HepG2 (cell line): Measurements from ENCODE around the gene HS3ST3A1. TPM values are rescaled to one million over a fixed set of nuclear protein-coding genes. Genes with fewer than 3 reads are reported as not detected.

Experiments
- ATAC-seq: fragments of 200-7000 bp; cut with Tn5 transposase; 3 replicates; pipeline ENCODE4 v1.9.1; 2020; ENCODE audit warnings: mild to moderate bottlenecking, moderate library complexity
- BruUV-seq: library from RNA; stranded (reverse); fragments of 400-500 nt; replicated peaks from 2 replicates; lab custom pipeline; 2021; lab: Mats Ljungman, UMichigan
- CTCF ChIA-PET: fragments of 300-600 bp; formaldehyde crosslinking; extraction: SDS; loops from one replicate; lab custom pipeline; 2021; ENCODE audit warnings: low total read pairs, inconsistent platforms, low intra/inter-chr PET ratio; lab: Yijun Ruan, JAX
- POLR2A ChIA-PET: fragments of 350-600 bp; sonication (Branson Sonifier 250); formaldehyde crosslinking; loops from one replicate; lab custom pipeline; 2020; ENCODE audit warnings: antibody characterized with exemption, inconsistent platforms; lab: Yijun Ruan, JAX
- DNase-seq: peaks from one replicate; pipeline ENCODE4 v3.0.0-alpha.2; 2015; ENCODE audit warnings: low spot score
- FAIRE-seq: peaks from 3 replicates; lab custom pipeline; 2011; peaks lifted over from hg19 to GRCh38; lab: Jason Lieb, UNC
- H2AFZ ChIP-seq: one replicate; pipeline ENCODE4 v1.6.1; 2011; ENCODE audit warnings: low read length, inconsistent platforms
- H3K27ac ChIP-seq: fragments of 300-600 bp; 3 replicates; pipeline ENCODE4 v1.8.0; 2011; ENCODE audit warnings: mixed run types, mild to moderate bottlenecking, mixed read lengths, low read length, inconsistent platforms; ENCODE audit not compliant: insufficient read depth; ENCODE audit errors: extremely low read length
- H3K27me3 ChIP-seq, 2 experiments: fragments of 200-600 bp in 1 of 2; 2 replicates in 1 of 2; 3 replicates in 1 of 2; pipeline versions ENCODE4 v1.6.0 to v1.8.0; 2011; ENCODE audit warnings: low read length in 2 of 2, mild to moderate bottlenecking in 2 of 2, moderate library complexity in 2 of 2, inconsistent platforms in 1 of 2; ENCODE audit not compliant: insufficient read depth in 2 of 2, control insufficient read depth in 1 of 2
- H3K36me3 ChIP-seq, 2 experiments: fragments of 200-600 bp in 1 of 2; replicated peaks in 1 of 2; 2 replicates in 1 of 2; 3 replicates in 1 of 2; pipeline versions ENCODE4 v1.5.1 to v1.8.0; 2011; ENCODE audit warnings: low read length in 2 of 2, inconsistent platforms in 1 of 2; ENCODE audit not compliant: insufficient read depth in 2 of 2, control insufficient read depth in 1 of 2
- H3K4me1 ChIP-seq: 2 replicates; pipeline ENCODE4 v1.5.1; 2012; ENCODE audit warnings: low read length, inconsistent platforms; ENCODE audit not compliant: insufficient read depth
- H3K4me2 ChIP-seq: 2 replicates; pipeline ENCODE4 v1.6.0; 2011; ENCODE audit warnings: low read depth, low read length, inconsistent platforms
- H3K4me3 ChIP-seq, 3 experiments: fragments of 200-600 bp in 1 of 3; sonication (generic), shearing (Covaris generic) in 1 of 3; replicated peaks in 1 of 3; 2 replicates each; pipeline ENCODE4 v1.5.1; 2011 to 2016; ENCODE audit warnings: low read length in 3 of 3, inconsistent platforms in 2 of 3, low read depth in 2 of 3, mild to moderate bottlenecking in 2 of 3, control low read depth in 1 of 3, mixed read lengths in 1 of 3; ENCODE audit not compliant: insufficient read depth in 1 of 3
- H3K79me2 ChIP-seq: one replicate; pipeline ENCODE4 v1.6.1; 2011; ENCODE audit warnings: low read length, inconsistent platforms; ENCODE audit not compliant: insufficient read depth
- H3K9ac ChIP-seq: 2 replicates; pipeline ENCODE4 v1.6.0; 2011; ENCODE audit warnings: mild to moderate bottlenecking, low read depth, low read length, inconsistent platforms; ENCODE audit not compliant: insufficient read depth
- H3K9me3 ChIP-seq: 2 replicates; pipeline ENCODE4 v1.5.1; 2012; ENCODE audit warnings: mild to moderate bottlenecking, low read length
- H4K20me1 ChIP-seq: 2 replicates; pipeline ENCODE4 v1.6.0; 2011; ENCODE audit warnings: inconsistent platforms, mild to moderate bottlenecking, low read length, moderate library complexity; ENCODE audit not compliant: insufficient read depth
- GATAD1 ChIP-seq: IDR thresholded peaks from 2 replicates; pipeline ENCODE4 v1.6.1; 2016; ENCODE audit warnings: missing genetic modification reagents, missing compliant biosample characterization
- HNRNPK ChIP-seq: fragments of 200-400 bp; formaldehyde crosslinking; IDR thresholded peaks from 2 replicates; pipeline ENCODE4 v1.6.1; 2018; ENCODE audit warnings: low read length, low read depth, moderate library complexity, mild to moderate bottlenecking; ENCODE audit not compliant: poor library complexity, severe bottlenecking
- KDM2A ChIP-seq: sonication (generic); formaldehyde crosslinking; IDR thresholded peaks from 2 replicates; pipeline ENCODE4 v1.4.0; 2020; ENCODE audit warnings: low read depth, missing genetic modification reagents, borderline replicate concordance
- MLX ChIP-seq: IDR thresholded peaks from 2 replicates; pipeline ENCODE4 v1.6.1; 2016
- PCBP2 ChIP-seq: fragments of 200-400 bp; formaldehyde crosslinking; optimal IDR thresholded peaks from 2 replicates; pipeline ENCODE3; 2018; ENCODE audit warnings: low read length, low read depth; ENCODE audit not compliant: poor library complexity, severe bottlenecking
- POGZ ChIP-seq: sonication (generic); formaldehyde crosslinking; IDR thresholded peaks from 2 replicates; pipeline ENCODE4 v1.4.0; 2020; ENCODE audit warnings: mild to moderate bottlenecking, missing genetic modification reagents
- SMYD3 ChIP-seq: sonication (generic); formaldehyde crosslinking; IDR thresholded peaks from 2 replicates; pipeline ENCODE4 v1.8.1; 2023; ENCODE audit warnings: mild to moderate bottlenecking, missing genetic modification reagents
- SOX13 ChIP-seq, 3 experiments: fragments of 450-650 bp in 1 of 3; sonication (generic) in 1 of 3; formaldehyde crosslinking in 1 of 3; IDR thresholded peaks in 2 of 3; conservative IDR thresholded peaks in 1 of 3; 2 replicates each; pipeline versions ENCODE4 v1.5.0 to v1.6.1; 2016 to 2020; ENCODE audit warnings: antibody characterized with exemption in 1 of 3, mild to moderate bottlenecking in 1 of 3, missing compliant biosample characterization in 1 of 3, missing genetic modification reagents in 1 of 3, moderate library complexity in 1 of 3
- SOX6 ChIP-seq, 2 experiments: fragments of 450-650 bp in 1 of 2; sonication (generic) in 1 of 2; formaldehyde crosslinking in 1 of 2; IDR thresholded peaks; 2 replicates each; pipeline versions ENCODE4 v1.4.0 to v1.6.1; 2017 to 2020; ENCODE audit warnings: antibody characterized with exemption in 1 of 2, mild to moderate bottlenecking in 1 of 2, missing genetic modification reagents in 1 of 2
- TBL1XR1 ChIP-seq: fragments of 150-350 bp; IDR thresholded peaks from 2 replicates; pipeline ENCODE4 v1.6.1; 2014; ENCODE audit warnings: borderline replicate concordance, low read length; ENCODE audit not compliant: partially characterized antibody
- THYN1 ChIP-seq: sonication (generic); formaldehyde crosslinking; IDR thresholded peaks from 2 replicates; pipeline ENCODE4 v1.8.1; 2023; ENCODE audit warnings: low read depth, mild to moderate bottlenecking, moderate library complexity, missing genetic modification reagents, borderline replicate concordance
- ZFYVE20 ChIP-seq: sonication (generic); formaldehyde crosslinking; IDR thresholded peaks from 2 replicates; pipeline ENCODE4 v1.8.0; 2023; ENCODE audit warnings: low read depth, mild to moderate bottlenecking, moderate library complexity, missing genetic modification reagents, borderline replicate concordance
- ZNF10 ChIP-seq: sonication (generic); formaldehyde crosslinking; IDR thresholded peaks from 2 replicates; pipeline ENCODE4 v1.4.0; 2020; ENCODE audit warnings: mild to moderate bottlenecking, low read depth, missing genetic modification reagents, borderline replicate concordance
- ZNF317 ChIP-seq: sonication (generic); formaldehyde crosslinking; IDR thresholded peaks from 2 replicates; pipeline ENCODE4 v1.5.0; 2020; ENCODE audit warnings: mild to moderate bottlenecking, missing genetic modification reagents
- ZNF546 ChIP-seq: sonication (generic); formaldehyde crosslinking; conservative IDR thresholded peaks from 2 replicates; pipeline ENCODE4 v1.8.1; 2023; ENCODE audit warnings: mild to moderate bottlenecking, missing genetic modification reagents
- WGBS: methylation state at CpG from one replicate; pipeline ENCODE4 v1.1.6; 2017; ENCODE audit warnings: low lambda C conversion rate; 5-methylcytosine and 5-hydroxymethylcytosine counted together
- in situ Hi-C: cut with HindIII; loops from 2 replicates; pipeline ENCODE4 v1.10.0; 2017; ENCODE audit warnings: low pct_unique_long_range_greater_than_20kb; ENCODE audit not compliant: extremely low pct_ligation_motif_present
- intact Hi-C: fragments of 100-400 bp; cut with micrococcal nuclease; formaldehyde crosslinking; loops from one replicate; pipeline ENCODE4 v1.10.0; 2022; ENCODE audit not compliant: unreplicated experiment
- polyA plus RNA-seq, 8 experiments: library from polyadenylated mRNA; depleted of rRNA in 3 of 8; stranded (reverse) in 7 of 8; unstranded in 1 of 8; fragments of >200 nt; fragmentation: Illumina TruSeq in 4 of 8; extraction: Trizol in 4 of 8; gene quantifications; 2 replicates each; pipeline versions ENCODE4 v1.2.1 to v1.2.3, GENCODE V29; 2011 to 2016; ENCODE audit warnings: low read depth in 4 of 8, missing spikeins in 1 of 8, mixed read lengths in 1 of 8; ENCODE audit not compliant: insufficient read depth in 1 of 8
- total RNA-seq, 5 experiments: library from RNA; depleted of rRNA; stranded (reverse); fragments of >200 nt; fragmentation: Illumina TruSeq; extraction: Trizol; gene quantifications; 2 replicates each; pipeline ENCODE4 v1.2.3, GENCODE V29; 2016; ENCODE audit warnings: low read depth in 1 of 5

HS3ST3A1 gene
- total and polyA plus RNA-seq, 2 of the 13 experiments (the other 11 are each of a cell fraction or from before 2014, with no cell fraction given), result 1.3 to 3.5 TPM

- TF ChIP-seq ZFYVE20 (CRISPR knock-in tag) (no peak), ZNF10 (CRISPR knock-in tag) (no peak), GATAD1 (CRISPR knock-in tag) (no peak), HNRNPK (no peak)
- TF ChIP-seq, all 625 proteins: peak for 0
These were observed 99.5 kb downstream of the HS3ST3A1 start (continued) for GRCh38 chr17:13502263-13502662.

GRCh38 chr17:13500947-13501346, 100.8 kb downstream of the HS3ST3A1 start:
- ChIA-PET POLR2A (no interaction called here), CTCF (no interaction called here)
- no peaks in the 10 kb centered on the region for H3K36me3 ChIP-seq
- FAIRE-seq (no peak), DNase-seq (no peak)
- H3K27me3 ChIP-seq, result peaks cover 0 to 7% of the 10 kb centered on the region in 2 experiments; a peak in 1 of 5 replicates
- H3K4me3 ChIP-seq, result no peak overlapping the region
- intact Hi-C loops, result no loop called here
- no peak overlapping the region for H2AFZ ChIP-seq
- no TSS peak for BruUV-seq
- H4K20me1 ChIP-seq, result no peaks in the 10 kb centered on the region
- H3K79me2 ChIP-seq, result no peaks in the 10 kb centered on the region
- in situ Hi-C loops, result no loop called here
- no peaks in the 10 kb centered on the region for H3K9me3 ChIP-seq
- 0 out of 2 replicates have a peak, but pooled peaks cover 14% of the 10 kb centered on the region for H3K4me1 ChIP-seq
- no peak overlapping the region for H3K4me2 ChIP-seq
- TF ChIP-seq POGZ (CRISPR knock-in tag), result peak; percentile 27; the same call in 1 of the 2 replicates
- TF ChIP-seq ZNF317, result peak; percentile 96
- TF ChIP-seq PCBP2, result no peak
- no peak for TF ChIP-seq KDM2A (CRISPR knock-in tag)
- TF ChIP-seq SOX13 (IDR thresholded peaks at IDR 0.05), result no peak
- TF ChIP-seq SOX13 (CRISPR knock-in tag; conservative IDR thresholded peaks at IDR 0.05 in 1 of 2, IDR thresholded peaks at IDR 0.05 in 1 of 2), result 0 out of 4 replicates have a peak, but pooled peaks of 1 of the 2 experiments have one; percentile 24
- TF ChIP-seq SOX6 (IDR thresholded peaks at IDR 0.05), result no peak
- peak; percentile 31; the same call in 1 of the 2 replicates for TF ChIP-seq SOX6 (CRISPR knock-in tag; IDR thresholded peaks at IDR 0.05)
- TF ChIP-seq MLX (CRISPR knock-in tag), result no peak
- no peak for TF ChIP-seq TBL1XR1
- TF ChIP-seq THYN1 (CRISPR knock-in tag), result no peak
- no peak for TF ChIP-seq SMYD3 (CRISPR knock-in tag)
- TF ChIP-seq ZNF546, result no peak
- TF ChIP-seq, all 625 proteins: peak for 4
- H3K27ac ChIP-seq, result no peak overlapping the region
- ATAC-seq, result no peak
- WGBS, result 25% methylated on average over 7 of the region's 7 CpGs
- no peak overlapping the region for H3K9ac ChIP-seq
